Frontal cortex (tissue), 4 donors: ENCODE data around the gene CTTNBP2. TPM values are rescaled to one million over a fixed set of nuclear protein-coding genes. Genes with fewer than 3 reads are reported as not detected.

Source experiments
- DNase-seq, 2 donors: peaks; one replicate each; pipeline ENCODE4 v3.0.0; 2012; ENCODE audit warnings: low spot score in 2 of 2
- FAIRE-seq: peaks from 2 replicates; lab custom pipeline; 2012; peaks lifted over from hg19 to GRCh38; lab: Jason Lieb, UNC
- total RNA-seq: library from RNA; depleted of rRNA; stranded (reverse); fragments of >200 nt; gene quantifications from one replicate; pipeline ENCODE4 v1.2.3, GENCODE V29; 2014
- donor health status: control.
- donor health status: control.
- donor health status: control.

Gene CTTNBP2
- total RNA-seq, 1 donor from 2014 or later, result 34.2 TPM

DNA sequence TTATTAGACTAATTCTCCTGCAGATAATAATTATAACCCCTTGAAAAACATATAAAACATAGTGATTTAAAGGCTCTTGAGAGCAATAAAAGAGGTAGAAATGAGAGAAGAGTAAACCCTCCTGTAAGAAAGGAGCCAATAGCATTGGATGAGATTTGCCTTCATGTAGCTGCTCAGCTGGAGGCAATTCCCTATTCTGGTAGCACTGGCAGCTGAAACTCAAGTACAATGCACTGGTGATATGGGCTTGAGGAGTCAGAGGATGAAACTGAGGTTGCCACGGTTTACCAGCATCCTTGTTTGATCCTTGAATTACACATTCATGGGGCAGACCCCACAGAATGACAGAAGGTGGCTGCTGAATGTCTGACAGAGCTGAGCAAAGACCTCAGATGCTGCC, 76.4 kb downstream of the CTTNBP2 start:
- no peak for DNase-seq
- no peak for FAIRE-seq

DNA sequence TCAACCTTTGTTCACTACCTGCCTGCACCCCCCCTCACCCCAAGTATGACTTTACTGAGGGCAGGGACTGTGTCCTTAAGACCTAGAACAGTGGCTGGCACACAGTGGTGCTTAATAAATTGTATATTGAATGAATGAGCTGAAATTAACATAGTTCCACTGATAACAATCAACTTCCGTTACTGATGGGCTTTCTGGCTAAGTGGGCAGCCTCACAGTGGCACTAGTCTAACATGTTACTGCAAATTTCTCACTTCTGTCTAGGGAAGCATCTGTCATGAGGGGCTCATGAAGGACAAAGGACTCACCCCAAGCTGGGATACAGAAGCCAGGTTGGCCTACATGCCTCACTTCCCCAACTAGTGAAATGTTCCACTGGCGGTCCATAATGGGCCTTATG, 79.3 kb downstream of the CTTNBP2 start:
- DNase-seq (no peak), FAIRE-seq (no peak)

DNA sequence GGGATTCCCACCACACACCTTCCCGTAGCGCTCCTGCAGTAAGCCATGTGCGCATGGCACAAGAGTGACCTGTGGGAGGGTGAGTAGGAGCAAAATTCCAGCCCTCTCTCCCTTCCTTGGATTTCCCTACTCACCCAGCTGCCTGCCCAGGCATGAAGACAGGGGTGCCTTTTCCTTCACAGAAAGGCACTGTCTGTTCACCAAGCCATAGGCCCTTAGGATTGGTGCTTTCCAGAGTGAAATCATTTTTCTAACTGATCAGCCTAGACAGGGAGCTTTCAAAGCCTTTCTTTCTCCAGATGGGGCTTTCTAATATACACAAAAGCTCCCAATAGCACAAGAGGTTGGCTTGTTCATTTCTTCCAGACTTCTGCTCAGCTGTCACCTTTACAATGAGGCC, 79.7 kb downstream of the CTTNBP2 start:
- DNase-seq (no peak), FAIRE-seq (no peak)

DNA sequence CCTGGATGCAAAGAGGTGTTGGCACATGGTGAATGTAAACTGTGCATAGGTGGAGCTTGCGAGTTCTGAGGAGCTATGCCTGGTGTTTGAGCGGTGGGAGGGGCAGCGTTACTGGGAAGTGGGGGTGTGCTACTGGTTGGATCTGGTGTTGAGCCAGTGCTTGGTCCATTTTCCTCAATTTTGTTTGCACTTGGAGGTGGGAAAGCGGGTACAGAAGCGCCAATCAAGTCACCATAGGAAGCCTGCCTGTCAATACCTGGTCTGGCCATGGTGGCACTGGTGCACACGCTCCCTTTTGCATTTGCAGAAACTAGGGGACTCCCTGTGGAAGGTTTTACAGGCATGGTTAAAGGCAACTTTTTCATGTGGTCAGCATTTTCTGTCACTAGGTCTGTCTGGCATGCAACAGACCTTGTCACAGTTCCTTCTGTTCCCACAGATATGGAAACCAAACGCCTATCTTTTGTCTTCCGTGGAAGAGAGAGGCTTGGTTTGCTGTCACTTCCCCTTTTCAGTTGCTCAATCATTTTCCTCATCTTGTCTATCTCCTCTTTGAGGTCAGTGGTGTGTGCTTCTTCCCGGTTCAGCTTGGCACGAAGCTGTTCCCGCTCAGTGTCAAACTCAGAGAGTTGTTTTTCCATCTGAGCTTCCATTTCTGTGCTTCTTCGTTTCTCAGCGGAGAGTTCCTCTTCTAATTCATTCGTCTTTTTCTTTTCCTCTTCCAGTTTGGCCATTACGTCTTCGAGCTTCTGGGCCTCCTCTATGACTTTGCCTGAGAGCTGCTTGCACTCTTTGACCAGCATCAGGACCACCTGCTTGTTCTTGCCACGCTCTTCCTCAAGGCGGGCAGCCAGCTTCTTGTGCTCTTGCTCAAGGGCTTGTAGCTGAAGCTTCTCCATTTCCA, 81.1 kb downstream of the CTTNBP2 start:
- DNase-seq, result no peak
- no peak for FAIRE-seq

DNA sequence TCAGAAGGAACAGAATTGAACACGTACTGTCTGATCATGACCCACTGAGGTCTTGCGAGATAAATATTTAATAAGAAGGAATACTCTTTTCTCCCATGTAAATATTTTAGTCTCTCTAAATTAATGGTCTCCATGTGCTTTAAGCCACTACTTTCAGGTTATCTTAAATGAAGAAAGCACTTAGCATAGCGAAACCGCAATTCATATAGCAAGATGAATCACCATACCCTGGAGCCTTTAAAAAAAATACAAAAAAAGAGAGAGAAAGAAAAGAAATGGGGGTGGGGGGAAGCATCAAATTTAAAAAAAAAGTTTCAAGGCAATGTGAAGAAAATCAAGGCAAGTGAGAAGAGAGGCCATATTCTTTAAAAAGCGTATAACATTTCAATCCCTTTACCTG, 82.5 kb downstream of the CTTNBP2 start:
- no peak for DNase-seq
- no peak for FAIRE-seq

DNA sequence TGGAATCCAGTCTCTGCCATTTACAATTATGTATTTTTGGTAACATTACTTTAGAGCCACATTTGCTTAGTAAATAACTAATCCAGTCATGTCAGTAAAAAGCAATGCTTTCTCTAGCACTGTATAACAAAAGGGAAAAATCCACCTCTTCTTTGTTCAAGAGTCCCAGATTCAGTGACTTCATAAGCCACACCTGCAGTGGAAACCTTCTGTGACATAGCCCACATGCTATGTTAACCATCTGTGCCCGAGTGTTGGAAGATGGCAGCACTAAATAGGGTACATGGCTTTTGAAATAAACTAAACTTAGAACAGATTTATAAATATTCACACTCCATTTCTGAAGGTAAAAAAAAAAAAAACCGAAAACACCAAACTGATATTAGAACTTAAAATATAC, 83.0 kb downstream of the CTTNBP2 start:
- FAIRE-seq, result no peak

DNA sequence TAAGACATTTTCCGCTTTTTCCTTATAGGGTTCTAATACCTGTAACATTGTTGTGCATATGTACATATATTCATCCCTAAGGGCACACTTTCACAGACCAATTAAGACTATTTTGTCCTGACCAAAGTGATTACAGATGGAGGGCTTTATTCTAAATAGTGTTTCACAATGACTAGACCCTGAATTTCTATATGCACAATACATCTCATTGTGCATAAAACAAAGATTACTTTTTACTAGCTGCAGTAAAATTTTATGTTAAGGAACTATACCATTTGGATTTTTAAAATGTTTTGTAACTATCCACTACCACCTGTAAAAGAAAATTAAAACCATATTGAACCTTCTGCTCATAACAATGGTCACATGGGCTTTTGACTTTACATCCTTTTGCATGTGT, 87.8 kb downstream of the CTTNBP2 start:
- DNase-seq (no peak), FAIRE-seq (no peak)

More for the DNA sequence above, 83.0 kb downstream of the CTTNBP2 start:
- no peak for DNase-seq

DNA sequence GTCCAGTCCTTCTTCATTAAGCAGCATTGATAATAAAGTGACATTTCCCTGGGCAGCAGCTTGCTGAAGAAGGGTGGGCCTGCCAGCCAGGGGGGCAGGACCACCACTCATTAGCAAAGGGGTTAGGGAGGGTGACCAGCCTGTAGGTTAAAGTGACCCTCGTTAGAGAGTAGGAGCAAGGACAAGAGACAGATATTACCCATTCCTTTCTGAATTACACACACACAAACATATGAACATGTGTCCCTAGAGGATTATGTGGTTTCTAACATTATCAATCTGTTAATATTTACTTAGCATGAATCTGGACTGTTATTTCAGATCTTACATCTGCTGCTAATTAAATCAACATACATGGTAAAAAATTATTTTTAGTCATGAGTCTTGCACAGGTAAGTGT, 88.9 kb downstream of the CTTNBP2 start:
- FAIRE-seq (no peak), DNase-seq (no peak)

DNA sequence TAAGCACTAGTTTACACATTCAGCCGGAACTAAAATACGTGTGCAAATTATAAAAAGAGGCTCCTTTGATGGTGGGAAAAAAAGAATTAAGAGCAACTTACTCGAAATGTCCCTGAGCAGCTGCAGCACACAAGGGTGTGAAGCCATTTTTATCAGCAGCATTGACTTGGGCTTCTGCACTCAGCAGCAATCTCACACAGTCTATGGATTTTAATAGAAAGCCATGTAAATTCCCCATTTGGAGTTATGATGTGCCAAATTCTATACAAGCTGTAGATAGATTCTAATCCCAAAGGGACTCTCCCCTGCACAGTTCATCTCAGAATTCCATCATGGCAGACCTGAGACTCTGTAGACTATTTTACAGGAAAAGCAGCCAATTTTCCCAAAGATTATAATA, 90.5 kb downstream of the CTTNBP2 start:
- FAIRE-seq, result no peak
- DNase-seq, result no peak

DNA sequence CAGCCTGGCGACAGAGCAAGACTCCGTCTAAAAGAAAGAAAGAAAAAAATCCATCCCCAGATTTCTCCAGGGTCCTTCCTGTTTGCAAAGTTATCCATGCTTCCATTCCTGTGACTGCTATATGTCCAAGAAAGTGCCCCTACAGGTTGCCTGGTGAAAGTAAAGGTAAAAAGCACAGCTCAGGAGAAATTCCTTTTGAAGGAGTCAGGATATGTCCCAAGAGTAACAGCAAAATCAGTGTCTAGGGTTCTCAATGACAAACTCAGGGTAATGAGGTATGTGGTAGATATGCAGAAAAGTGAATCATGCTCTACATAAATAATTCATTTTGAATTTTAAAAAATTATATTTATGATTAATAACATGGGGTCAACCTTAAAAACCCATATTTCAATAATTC, 91.5 kb downstream of the CTTNBP2 start:
- FAIRE-seq (no peak), DNase-seq (no peak)

DNA sequence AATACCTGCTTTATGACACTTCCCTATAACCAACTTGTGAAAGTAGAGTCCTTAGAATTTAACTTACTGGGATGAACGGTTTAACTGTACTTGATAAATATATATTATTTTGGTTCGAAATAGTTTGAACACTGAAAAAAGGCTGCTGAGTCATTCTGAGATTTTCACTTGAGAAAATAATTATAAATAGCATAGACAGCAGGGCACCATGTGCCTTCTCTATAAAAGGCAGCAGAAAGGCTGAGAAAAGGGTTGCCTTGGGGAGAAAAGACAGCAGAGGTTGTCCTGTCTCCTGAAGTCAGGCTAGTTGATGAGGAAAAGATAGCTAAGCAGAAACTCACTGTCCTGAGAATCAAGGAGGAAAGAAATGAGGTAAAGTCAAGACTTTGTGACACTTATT, 92.4 kb downstream of the CTTNBP2 start:
- FAIRE-seq (no peak), DNase-seq (no peak)

DNA sequence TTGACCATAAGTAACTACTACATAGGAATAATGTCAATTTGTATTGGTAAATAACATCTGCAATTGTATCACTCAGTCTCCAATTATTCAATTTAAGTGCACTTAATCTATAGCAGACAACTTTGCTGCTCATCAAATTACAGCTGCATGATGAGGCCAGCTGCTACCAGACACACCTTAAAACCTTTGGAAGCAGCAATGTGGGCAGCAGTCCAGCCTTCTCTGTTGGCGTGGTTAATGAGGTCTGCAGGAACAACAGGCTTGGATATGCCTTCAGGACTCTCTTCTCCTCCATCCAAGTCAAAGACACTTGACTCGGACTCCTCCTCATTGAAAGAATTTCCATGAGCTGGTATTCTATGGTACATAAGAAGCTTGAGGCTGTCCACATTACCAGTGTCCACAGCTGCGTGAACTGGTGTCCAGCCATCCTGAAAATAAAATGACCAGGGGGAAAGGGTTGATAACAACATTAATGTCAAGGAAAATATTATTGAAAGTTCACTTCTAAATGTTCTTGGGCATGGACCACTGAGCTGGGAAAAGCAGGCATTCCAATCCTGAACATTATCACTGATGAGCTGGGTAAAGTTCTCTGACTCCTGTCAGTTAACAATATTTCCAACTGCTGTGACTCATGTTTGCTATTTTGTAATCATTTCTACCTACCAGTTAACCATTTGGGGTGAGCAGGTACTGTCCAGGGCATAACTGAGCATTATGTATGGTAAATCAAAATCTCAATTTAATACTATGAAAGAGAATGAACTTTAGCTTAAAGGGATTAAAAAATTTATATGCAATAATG, 95.7 kb downstream of the CTTNBP2 start:
- DNase-seq (no peak), FAIRE-seq (no peak)

DNA sequence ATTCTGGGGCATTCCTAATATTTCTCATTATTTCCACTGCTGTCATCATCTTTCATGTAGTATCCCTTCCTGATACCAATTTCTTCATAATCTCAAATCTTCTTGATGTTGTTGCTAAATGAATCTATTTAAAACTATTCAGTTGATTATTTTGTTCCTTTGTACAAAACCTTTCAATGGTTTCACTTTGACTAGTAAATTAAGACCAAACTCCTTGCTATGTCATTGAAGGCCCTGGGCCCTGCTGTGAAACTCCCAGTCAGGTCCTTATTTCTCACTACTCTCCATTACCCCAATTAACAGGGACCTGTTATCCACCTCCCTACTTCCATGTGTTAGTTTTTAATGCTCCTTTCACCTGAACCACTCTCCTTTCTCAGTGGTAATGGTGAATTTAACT, 97.0 kb downstream of the CTTNBP2 start:
- FAIRE-seq (no peak), DNase-seq (no peak)

DNA sequence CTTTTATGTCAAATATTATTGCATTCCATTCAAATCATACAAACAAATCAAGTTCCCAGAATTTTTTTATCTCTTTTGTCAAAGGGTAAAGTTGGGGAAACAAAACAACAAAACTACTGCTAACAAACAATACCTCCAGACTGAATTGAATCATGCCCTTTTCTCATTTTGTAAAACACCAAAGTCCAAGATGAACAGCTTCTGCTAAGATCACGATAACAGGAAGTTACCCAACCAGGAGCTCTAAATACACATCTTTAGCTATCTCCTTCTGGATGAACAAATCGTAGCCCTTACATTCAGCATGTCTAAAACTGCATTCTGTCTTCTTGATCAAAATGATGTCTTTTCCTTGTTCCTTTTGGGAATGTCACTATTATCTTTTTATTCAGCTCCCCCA, 97.4 kb downstream of the CTTNBP2 start:
- FAIRE-seq (no peak), DNase-seq (no peak)

DNA sequence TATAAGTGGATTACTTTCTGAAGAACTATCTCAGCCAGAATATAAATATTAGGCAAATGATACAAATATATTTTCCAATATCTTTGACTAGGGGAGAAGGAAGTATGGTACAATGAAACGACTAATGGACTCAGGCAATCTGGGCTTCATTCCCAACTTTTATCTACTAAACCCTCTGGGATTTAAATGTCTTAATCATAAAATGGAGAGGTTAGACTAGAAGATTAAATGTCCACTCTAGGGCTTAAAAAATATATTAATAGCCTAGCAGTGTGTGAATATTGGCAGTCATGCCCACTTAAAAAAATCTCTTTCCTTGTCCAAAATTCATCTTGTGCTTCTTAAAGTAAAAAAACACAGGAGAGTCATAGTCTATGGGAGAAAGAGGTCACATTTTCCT, 98.3 kb downstream of the CTTNBP2 start:
- FAIRE-seq, result no peak

DNA sequence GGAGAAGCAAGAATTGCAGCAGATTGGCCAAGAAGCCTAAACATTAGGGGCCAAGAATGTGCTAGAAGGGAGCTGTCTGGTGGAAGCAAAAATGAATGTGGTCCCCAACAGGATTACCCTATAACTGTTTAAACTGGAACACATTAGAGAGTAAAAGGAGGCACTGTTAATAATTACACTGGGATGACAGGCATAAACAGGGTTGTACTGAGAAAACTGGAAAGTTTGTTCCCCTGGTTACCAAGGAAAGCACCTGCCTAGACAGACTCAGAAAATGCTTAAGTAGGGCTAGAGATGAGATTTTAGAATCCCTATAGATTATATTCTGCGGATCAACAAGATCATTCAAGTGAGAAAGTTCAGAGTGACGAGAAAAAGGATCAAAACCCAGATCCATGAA, 100.8 kb downstream of the CTTNBP2 start:
- FAIRE-seq (no peak), DNase-seq (no peak)

More for the DNA sequence above, 98.3 kb downstream of the CTTNBP2 start:
- DNase-seq, result no peak

DNA sequence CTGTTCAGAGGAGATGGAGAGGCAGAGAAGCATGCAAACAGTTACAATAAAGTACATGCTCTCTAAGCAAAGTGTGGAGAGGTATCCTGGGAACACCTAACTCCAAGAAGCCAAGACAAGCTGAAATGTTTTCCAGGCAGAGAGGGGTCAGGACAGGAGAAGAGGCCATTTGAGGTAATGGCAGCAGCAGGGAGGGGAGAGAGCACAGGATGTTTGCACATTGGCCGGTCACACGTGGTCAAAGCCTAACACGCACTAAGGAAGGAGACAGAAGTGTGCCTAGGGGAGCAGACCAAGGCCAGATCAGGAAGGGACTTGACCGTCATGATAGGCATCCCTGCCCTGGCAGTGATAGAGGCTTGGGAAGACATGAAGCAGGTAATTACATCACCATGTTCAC, 101.5 kb downstream of the CTTNBP2 start:
- DNase-seq (no peak), FAIRE-seq (no peak)

DNA sequence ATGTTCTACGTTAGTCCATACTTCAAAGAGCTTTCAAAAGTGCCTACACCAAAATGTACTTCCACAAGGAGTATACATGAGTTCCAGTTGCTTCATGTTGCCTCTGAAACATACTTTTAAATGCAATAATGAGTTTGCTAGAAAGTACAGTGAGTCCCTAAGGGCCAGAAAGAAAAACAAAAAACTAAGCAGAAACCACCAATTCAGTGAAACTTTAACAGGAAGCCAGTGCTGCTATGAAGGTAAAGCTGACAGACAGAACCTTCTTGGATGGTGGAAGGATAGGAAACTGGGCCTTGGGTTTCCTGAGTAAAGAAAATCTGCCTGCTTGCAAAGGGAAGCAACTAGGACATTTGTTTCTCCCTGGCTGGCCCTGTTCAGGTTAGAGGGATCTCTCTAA, 104.2 kb downstream of the CTTNBP2 start:
- no peak for FAIRE-seq
- DNase-seq, result no peak

DNA sequence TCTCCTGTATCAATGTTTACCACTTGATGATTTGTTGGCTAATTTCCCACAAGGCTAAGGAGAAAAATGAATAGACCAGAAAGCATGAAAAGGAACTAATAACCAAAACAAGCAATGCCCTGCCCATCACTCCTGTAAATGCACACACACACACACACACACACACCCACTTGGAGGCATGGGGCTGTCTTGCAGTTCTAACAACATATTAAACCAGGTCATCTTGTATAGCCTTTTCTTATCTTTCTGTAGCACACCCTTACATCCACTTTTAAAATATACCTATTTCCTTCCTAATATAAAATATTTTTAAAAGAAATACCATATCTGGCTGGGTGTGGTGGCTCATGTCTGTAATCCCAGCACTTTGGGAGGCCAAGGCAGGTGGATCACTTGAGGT, 105.3 kb downstream of the CTTNBP2 start:
- no peak for DNase-seq
- FAIRE-seq, result no peak

DNA sequence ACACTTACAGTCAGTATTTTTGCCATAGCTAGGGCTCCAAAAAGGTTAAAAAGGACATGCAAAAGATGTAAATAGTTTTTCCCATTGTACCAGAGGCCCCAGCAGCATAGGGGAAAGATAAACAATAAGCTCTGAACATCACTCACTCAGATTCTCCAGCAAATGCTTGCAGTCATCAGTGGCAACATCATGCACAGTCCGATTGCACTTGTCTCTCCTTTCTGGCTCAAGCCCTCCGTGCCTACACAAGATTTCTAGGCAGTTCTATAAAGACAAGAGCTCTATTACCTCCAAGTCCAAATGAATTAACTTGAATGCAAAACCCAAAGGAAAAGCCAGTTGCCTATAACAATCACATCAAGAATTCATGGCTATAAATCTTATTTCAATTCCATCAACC, 106.3 kb downstream of the CTTNBP2 start:
- FAIRE-seq (no peak), DNase-seq (no peak)

DNA sequence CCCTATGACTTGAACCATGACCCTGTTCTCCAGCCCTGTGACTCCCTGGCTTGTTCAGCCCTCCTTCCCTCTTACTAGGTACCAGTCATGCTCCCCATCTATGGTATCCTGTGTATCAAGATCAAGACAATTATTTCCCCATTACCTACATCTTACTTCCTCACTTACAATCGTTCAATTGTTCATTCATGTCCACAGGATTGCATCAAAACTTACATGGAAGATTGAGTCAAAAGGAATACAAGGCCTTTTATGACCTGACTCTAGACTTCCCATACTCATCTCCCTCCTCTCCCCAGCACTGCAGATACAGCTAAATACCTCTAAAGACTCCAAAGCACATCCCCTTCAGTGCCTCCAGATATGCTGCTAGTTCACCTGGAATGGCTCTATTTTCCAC, 109.2 kb downstream of the CTTNBP2 start:
- DNase-seq, result no peak
- no peak for FAIRE-seq
